Body of pancreas (tissue), 4 donors: Measurements from ENCODE around the gene BBS5. TPM values are rescaled to one million over a fixed set of nuclear protein-coding genes. Genes with fewer than 3 reads are reported as not detected.
"Not testable (repeated sequence)": the region's sequence is repeated elsewhere in the genome, so short reads cannot be mapped to it uniquely, and the experiment has no call there.

Experiments used
- ATAC-seq: fragments of 150-250 bp; one replicate; pipeline ENCODE4 v1.9.1; 2016
- DNase-seq, 4 donors: peaks; one replicate each; pipeline ENCODE4 v3.0.0-alpha.2; 2019
- H3K27ac ChIP-seq, 4 donors: fragments of 200-600 bp; sonication (generic); 1 replicate in 3 of 4; 2 replicates in 1 of 4; pipeline versions ENCODE4 v1.5.1 to v1.6.1; 2016 to 2019; ENCODE audit warnings: mild to moderate bottlenecking in 1 of 4, mixed read lengths in 1 of 4, moderate library complexity in 1 of 4
- H3K27me3 ChIP-seq, 2 donors: fragments of 200-600 bp; sonication (generic); one replicate each; pipeline ENCODE4 v1.6.0; 2016; ENCODE audit warnings: mild to moderate bottlenecking in 1 of 2
- H3K36me3 ChIP-seq, 2 donors: fragments of 200-600 bp; sonication (generic); replicated peaks in 1 of 2; 2 replicates each; pipeline ENCODE4 v1.5.1; 2016; ENCODE audit warnings: low read depth in 2 of 2; ENCODE audit not compliant: insufficient read depth in 1 of 2
- H3K4me1 ChIP-seq: fragments of 200-600 bp; sonication (generic); one replicate; pipeline ENCODE4 v1.6.0; 2016
- H3K4me3 ChIP-seq, 2 donors: fragments of 200-600 bp; sonication (generic); 1 replicate in 1 of 2; 2 replicates in 1 of 2; pipeline ENCODE4 v1.5.1; 2016 to 2019
- H3K9me3 ChIP-seq, 3 donors: fragments of 200-600 bp; sonication (generic); 1 replicate in 2 of 3; 2 replicates in 1 of 3; pipeline ENCODE4 v1.5.1; 2016
- POLR2A ChIP-seq, 3 donors: fragments of 450-650 bp; IDR thresholded peaks; one replicate each; pipeline ENCODE4 v1.6.1; 2016; ENCODE audit warnings: antibody characterized with exemption in 3 of 3, mild to moderate bottlenecking in 2 of 3
- WGBS, 2 donors: methylation state at CpG; one replicate each; pipeline ENCODE4 v1.1.5; 2017; 5-methylcytosine and 5-hydroxymethylcytosine counted together
- intact Hi-C: fragments of 100-400 bp; cut with DNase I; formaldehyde crosslinking; loops from one replicate; pipeline ENCODE4 v1.15.1; 2023
- total RNA-seq, 2 donors: library from RNA; depleted of rRNA; stranded (reverse); fragments of >200 nt; gene quantifications; one replicate each; pipeline ENCODE4 v1.1.0, GENCODE V29; 2016
- TF ChIP-seq, protein P1 (sequence below), 7 experiments: fragments of 450-650 bp in 4 of 7; fragments of 200-600 bp in 3 of 7; sonication (generic) in 3 of 7; IDR thresholded peaks; one replicate each; pipeline ENCODE4 v1.5.1; 2016 to 2019; ENCODE audit warnings: antibody characterized with exemption in 7 of 7

The BBS5 gene
- total RNA-seq, 2 donors from 2014 or later, result 8.2 to 16.3 TPM

DNA sequence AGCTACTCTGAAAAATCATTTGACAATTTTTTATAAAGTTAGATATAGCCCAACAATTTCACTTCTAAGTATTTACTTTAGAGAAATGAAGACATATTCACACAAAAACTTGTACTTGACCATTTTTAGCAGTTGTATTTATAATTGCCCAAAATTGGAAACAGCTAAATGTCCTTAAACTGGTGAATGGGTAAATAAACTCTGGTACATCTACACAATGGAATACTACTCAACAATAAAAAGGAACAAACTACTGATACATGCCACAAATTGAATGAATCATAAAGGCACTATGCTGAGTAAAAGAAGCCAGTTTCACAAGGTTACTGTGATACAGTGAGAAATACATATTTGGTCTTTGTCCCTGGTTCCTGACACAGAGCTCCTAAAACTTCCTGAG is 32.8 kb upstream of the BBS5 start:
- no peak overlapping the region for H3K27ac ChIP-seq
- intact Hi-C loops, result no loop called here
- TF ChIP-seq, protein P1, sequence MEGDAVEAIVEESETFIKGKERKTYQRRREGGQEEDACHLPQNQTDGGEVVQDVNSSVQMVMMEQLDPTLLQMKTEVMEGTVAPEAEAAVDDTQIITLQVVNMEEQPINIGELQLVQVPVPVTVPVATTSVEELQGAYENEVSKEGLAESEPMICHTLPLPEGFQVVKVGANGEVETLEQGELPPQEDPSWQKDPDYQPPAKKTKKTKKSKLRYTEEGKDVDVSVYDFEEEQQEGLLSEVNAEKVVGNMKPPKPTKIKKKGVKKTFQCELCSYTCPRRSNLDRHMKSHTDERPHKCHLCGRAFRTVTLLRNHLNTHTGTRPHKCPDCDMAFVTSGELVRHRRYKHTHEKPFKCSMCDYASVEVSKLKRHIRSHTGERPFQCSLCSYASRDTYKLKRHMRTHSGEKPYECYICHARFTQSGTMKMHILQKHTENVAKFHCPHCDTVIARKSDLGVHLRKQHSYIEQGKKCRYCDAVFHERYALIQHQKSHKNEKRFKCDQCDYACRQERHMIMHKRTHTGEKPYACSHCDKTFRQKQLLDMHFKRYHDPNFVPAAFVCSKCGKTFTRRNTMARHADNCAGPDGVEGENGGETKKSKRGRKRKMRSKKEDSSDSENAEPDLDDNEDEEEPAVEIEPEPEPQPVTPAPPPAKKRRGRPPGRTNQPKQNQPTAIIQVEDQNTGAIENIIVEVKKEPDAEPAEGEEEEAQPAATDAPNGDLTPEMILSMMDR (IDR thresholded peaks at IDR 0.05), result no peak
- TF ChIP-seq POLR2A (IDR thresholded peaks at IDR 0.05), result no peak
- DNase-seq (no peak), ATAC-seq (no peak)
- no peaks in the 10 kb centered on the region for H3K9me3 ChIP-seq
- no peaks in the 10 kb centered on the region for H3K4me1 ChIP-seq
- no peaks in the 10 kb centered on the region for H3K36me3 ChIP-seq
- no peak overlapping the region for H3K4me3 ChIP-seq
- H3K27me3 ChIP-seq, result no peaks in the 10 kb centered on the region

DNA sequence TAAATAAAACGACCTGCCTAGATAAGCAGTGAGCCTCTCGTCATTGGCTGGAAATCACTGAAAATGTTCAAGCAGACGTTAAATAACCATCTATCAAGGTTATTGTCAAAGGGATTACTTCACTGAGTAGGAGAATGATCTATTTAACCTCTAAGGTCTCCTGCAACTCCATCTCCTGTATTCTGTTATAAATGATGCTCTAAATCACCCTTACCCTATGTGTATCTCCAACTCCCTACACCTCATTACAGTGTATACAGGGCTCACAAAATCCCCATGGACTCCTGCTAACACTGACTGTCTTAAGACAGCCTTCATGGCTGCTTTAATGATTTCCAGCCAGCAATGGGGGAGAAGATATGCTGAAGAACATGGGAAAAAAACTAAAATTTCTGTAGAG is 31.0 kb upstream of the BBS5 start:
- Histone ChIP-seq H3K27me3 (no peaks in the 10 kb centered on the region), H3K36me3 (no peaks in the 10 kb centered on the region), H3K27ac (no peak overlapping the region), H3K9me3 (no peaks in the 10 kb centered on the region), H3K4me1 (no peaks in the 10 kb centered on the region), H3K4me3 (no peak overlapping the region)
- intact Hi-C loops, result no loop called here
- TF ChIP-seq POLR2A (IDR thresholded peaks at IDR 0.05), result no peak
- TF ChIP-seq, protein P1 (IDR thresholded peaks at IDR 0.05), result no peak
- DNase-seq (no peak), ATAC-seq (no peak)
- WGBS, 2 donors, result 18 to 34% methylated on average over 3 of the region's 3 CpGs

DNA sequence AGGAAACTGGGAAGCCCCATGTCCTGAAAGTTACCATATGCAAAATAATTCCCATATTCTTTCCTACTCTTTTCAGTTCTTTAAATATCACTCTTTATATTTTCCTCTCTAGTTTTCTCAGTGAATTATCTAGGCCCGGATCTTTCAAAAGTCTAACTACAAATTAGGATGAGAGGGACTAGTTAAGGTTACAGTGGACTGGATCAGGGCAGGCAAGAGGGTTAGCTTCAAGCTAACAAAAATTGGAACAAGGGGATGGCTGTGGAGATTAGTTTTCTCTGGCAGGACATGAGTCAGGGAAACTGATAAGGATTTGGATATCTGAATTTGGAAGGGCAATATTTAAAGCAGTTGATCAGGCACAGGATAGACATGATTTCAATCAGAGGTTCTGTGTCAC is 30.4 kb upstream of the BBS5 start:
- intact Hi-C loops, result no loop called here
- whole genome bisulfite sequencing, 2 donors, result 58 to 72% methylated on average over 1 of the region's 1 CpG
- Histone ChIP-seq H3K9me3 (no peaks in the 10 kb centered on the region), H3K36me3 (no peaks in the 10 kb centered on the region), H3K4me1 (no peaks in the 10 kb centered on the region), H3K27me3 (no peaks in the 10 kb centered on the region), H3K4me3 (no peak overlapping the region), H3K27ac (no peak overlapping the region)
- TF ChIP-seq, protein P1 (IDR thresholded peaks at IDR 0.05), result no peak
- TF ChIP-seq POLR2A (IDR thresholded peaks at IDR 0.05), result no peak
- no peak for ATAC-seq
- DNase-seq, result no peak

DNA sequence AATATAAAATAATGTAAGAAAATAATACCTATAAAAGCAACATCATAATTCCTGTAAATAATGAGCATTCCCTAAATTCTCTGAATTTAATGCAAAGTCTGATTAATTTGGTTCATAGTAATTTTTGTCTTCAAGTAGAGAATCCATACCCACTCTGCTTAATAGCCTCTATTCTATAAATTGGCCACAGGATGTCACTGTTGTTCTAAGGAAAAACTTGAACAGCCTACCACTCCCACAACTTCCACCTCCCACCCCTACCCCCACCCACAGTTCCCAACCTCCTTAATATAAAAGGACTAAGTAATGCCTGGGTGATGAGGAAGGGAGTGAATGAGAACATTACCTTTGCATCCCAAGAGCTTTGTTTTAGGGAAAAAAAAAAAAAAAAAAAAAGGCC is 27.2 kb upstream of the BBS5 start:
- Histone ChIP-seq H3K27me3 (no peaks in the 10 kb centered on the region), H3K4me1 (no peaks in the 10 kb centered on the region), H3K9me3 (no peaks in the 10 kb centered on the region), H3K27ac (no peak overlapping the region), H3K4me3 (no peak overlapping the region), H3K36me3 (no peaks in the 10 kb centered on the region)
- ATAC-seq (peak; percentile 42), DNase-seq (no peak)
- TF ChIP-seq, protein P1 (IDR thresholded peaks at IDR 0.05), result peak in 6 of 7 experiments; percentile 21 to 51 (median 37)
- no peak for TF ChIP-seq POLR2A (IDR thresholded peaks at IDR 0.05)
- intact Hi-C loops, result no loop called here

DNA sequence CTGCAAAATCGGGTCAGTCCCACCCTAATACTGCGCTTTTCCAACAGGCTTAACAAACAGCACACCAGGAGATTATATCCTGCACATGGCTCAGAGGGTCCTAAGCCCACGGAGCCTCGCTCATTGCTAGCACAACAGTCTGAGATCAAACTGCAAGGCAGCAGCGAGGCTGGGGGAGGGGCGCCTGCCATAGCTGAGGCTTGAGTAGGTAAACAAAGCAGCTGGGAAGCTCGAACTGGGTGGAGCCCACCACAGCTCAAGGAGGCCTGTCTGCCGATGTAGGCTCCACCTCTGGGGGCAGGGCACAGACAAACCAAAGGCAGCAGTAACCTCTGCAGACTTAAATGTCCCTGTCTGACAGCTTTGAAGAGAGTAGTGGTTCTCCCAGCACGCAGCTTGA is 26.2 kb upstream of the BBS5 start:
- H3K9me3 ChIP-seq, intact Hi-C loops, H3K27ac ChIP-seq, ATAC-seq, DNase-seq, H3K27me3 ChIP-seq, H3K36me3 ChIP-seq, H3K4me1 ChIP-seq, H3K4me3 ChIP-seq: not testable (repeated sequence)
- WGBS, 2 donors, result 56 to 80% methylated on average over 9 of the region's 9 CpGs
